Natural killer cell (primary cell): ENCODE measurements around the gene SDHB. TPM values are rescaled to one million over a fixed set of nuclear protein-coding genes. Genes with fewer than 3 reads are reported as not detected.

Experiments
- ATAC-seq, 3 donors: fragments of 150-1000 bp in 2 of 3; fragments of 200-7000 bp in 1 of 3; cut with Tn5 transposase; 1 replicate in 1 of 3; 2 replicates in 2 of 3; pipeline ENCODE4 v1.10.0; 2021; ENCODE audit warnings: mild to moderate bottlenecking in 2 of 3, moderate library complexity in 2 of 3
- DNase-seq, 2 donors: peaks; one replicate each; pipeline versions ENCODE4 v3.0.0 to v3.0.0-alpha.2; 2013 to 2021; ENCODE audit warnings: mixed read lengths in 1 of 2
- H3K27ac ChIP-seq: one replicate; pipeline ENCODE4 v1.5.1; 2013; ENCODE audit warnings: mild to moderate bottlenecking, low read length
- H3K27me3 ChIP-seq: one replicate; pipeline ENCODE4 v1.6.1; 2013; ENCODE audit warnings: low read length; ENCODE audit not compliant: control insufficient read depth, insufficient read depth
- H3K36me3 ChIP-seq: one replicate; pipeline ENCODE4 v1.6.1; 2013; ENCODE audit warnings: low read length; ENCODE audit not compliant: control insufficient read depth, insufficient read depth
- H3K4me1 ChIP-seq: one replicate; pipeline ENCODE4 v1.6.1; 2013; ENCODE audit warnings: low read length; ENCODE audit not compliant: control insufficient read depth, insufficient read depth
- H3K4me3 ChIP-seq: one replicate; pipeline ENCODE4 v1.5.1; 2013; ENCODE audit warnings: low read length
- H3K9me3 ChIP-seq: one replicate; pipeline ENCODE4 v1.6.1; 2013; ENCODE audit warnings: low read length; ENCODE audit not compliant: control insufficient read depth, insufficient read depth
- H3K27ac Mint-ChIP-seq, 2 donors: one replicate each; pipeline ENCODE4 v1.8.0; 2022; ENCODE audit warnings: mild to moderate bottlenecking in 2 of 2, mixed read lengths in 2 of 2, moderate library complexity in 1 of 2
- H3K27me3 Mint-ChIP-seq, 2 donors: one replicate each; pipeline ENCODE4 v1.8.0; 2022; ENCODE audit warnings: low read depth in 2 of 2, mixed read lengths in 2 of 2
- H3K36me3 Mint-ChIP-seq: one replicate; pipeline ENCODE4 v1.8.0; 2022; ENCODE audit warnings: mixed read lengths
- H3K4me1 Mint-ChIP-seq, 2 donors: one replicate each; pipeline ENCODE4 v1.8.0; 2022; ENCODE audit warnings: mixed read lengths in 2 of 2
- H3K4me3 Mint-ChIP-seq: one replicate; pipeline ENCODE4 v1.8.0; 2022; ENCODE audit warnings: mild to moderate bottlenecking, moderate library complexity, mixed read lengths
- H3K9me3 Mint-ChIP-seq, 2 donors: one replicate each; pipeline ENCODE4 v1.8.0; 2022; ENCODE audit warnings: mixed read lengths in 2 of 2
- CTCF ChIP-seq: fragments of 200-600 bp; IDR thresholded peaks from one replicate; pipeline ENCODE4 v1.8.0; 2022; ENCODE audit warnings: antibody characterized with exemption
- WGBS: methylation state at CpG from one replicate; pipeline ENCODE4 v1.1.7; 2013; ENCODE audit warnings: missing lambda C conversion rate; ENCODE audit not compliant: insufficient coverage; 5-methylcytosine and 5-hydroxymethylcytosine counted together
- intact Hi-C: fragments of 100-400 bp; cut with micrococcal nuclease; formaldehyde crosslinking; loops from one replicate; pipeline ENCODE4 v1.14.2; 2022
- total RNA-seq, 4 donors: library from RNA; stranded (reverse); fragments of 120-200 nt in 1 of 4; gene quantifications; one replicate each; pipeline versions ENCODE4 v1.2.3 to v1.2.4, GENCODE V29; 2013 to 2022

Gene SDHB
- total RNA-seq, 3 donors from 2014 or later (not counting 1 experiment from before 2014, with no cell fraction given): 56.8 to 62.6 (median 59.5) TPM

GRCh38 chr1:17001760-17002523 is 51.9 kb downstream of the SDHB start:
- H3K36me3 ChIP-seq: peaks cover 43% of the 10 kb centered on the region
- intact Hi-C loops: no loop called here
- 95% methylated on average over 19 of the region's 19 CpGs for WGBS

DNA sequence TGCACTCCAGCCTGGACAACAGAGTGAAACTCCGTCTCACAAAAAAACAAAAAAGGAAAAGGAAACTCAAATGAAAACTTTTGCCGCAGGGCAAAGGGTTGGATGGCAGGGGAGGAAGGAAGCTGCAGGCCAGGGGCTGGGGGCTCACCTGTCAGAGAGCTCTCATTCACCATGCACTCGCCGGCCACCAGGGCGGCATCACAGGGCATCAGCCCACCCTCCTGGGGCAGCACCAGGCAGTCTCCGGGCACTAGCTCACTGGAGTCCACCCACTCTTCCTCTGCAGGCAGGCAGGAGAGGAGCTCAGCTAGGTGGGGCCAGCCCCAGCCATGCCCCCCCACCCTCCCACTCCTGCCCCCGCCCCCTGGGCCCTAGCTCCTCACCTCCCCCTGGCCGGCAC is 54.0 kb downstream of the SDHB start:
- Histone ChIP-seq H3K27me3 (no peaks in the 10 kb centered on the region), H3K9me3 (no peaks in the 10 kb centered on the region), H3K4me3 (no peak overlapping the region), H3K4me1 (no peaks in the 10 kb centered on the region), H3K27ac (no peak overlapping the region), H3K36me3 (peaks cover 47% of the 10 kb centered on the region)
- Mint-ChIP-seq H3K27ac (no peak overlapping the region), H3K36me3 (peaks cover 7% of the 10 kb centered on the region), H3K4me1 (no peaks in the 10 kb centered on the region), H3K4me3 (no peak overlapping the region), H3K9me3 (no peaks in the 10 kb centered on the region), H3K27me3 (no peaks in the 10 kb centered on the region)
- 95% methylated on average over 7 of the region's 8 CpGs for WGBS
- no peak for TF ChIP-seq CTCF
- intact Hi-C loops: no loop called here
- DNase-seq (no peak), ATAC-seq (no peak)

More at GRCh38 chr1:17001760-17002523, 51.9 kb downstream of the SDHB start:
- Mint-ChIP-seq H3K27me3 (no peaks in the 10 kb centered on the region), H3K9me3 (no peaks in the 10 kb centered on the region), H3K27ac (no peak overlapping the region), H3K4me1 (no peaks in the 10 kb centered on the region), H3K4me3 (no peak overlapping the region), H3K36me3 (peaks cover 7% of the 10 kb centered on the region)
- Histone ChIP-seq H3K4me3 (no peak overlapping the region), H3K9me3 (no peaks in the 10 kb centered on the region), H3K4me1 (no peaks in the 10 kb centered on the region), H3K27me3 (no peaks in the 10 kb centered on the region), H3K27ac (no peak overlapping the region)
- TF ChIP-seq CTCF: no peak
- ATAC-seq: no peak
- DNase-seq: no peak

GRCh38 chr1:16998589-16998988 is 55.2 kb downstream of the SDHB start:
- peaks cover 7% of the 10 kb centered on the region for H3K36me3 Mint-ChIP-seq
- ATAC-seq: no peak
- no peak for TF ChIP-seq CTCF
- H3K4me3 Mint-ChIP-seq: no peak overlapping the region
- Histone ChIP-seq H3K9me3 (no peaks in the 10 kb centered on the region), H3K36me3 (peaks cover 36% of the 10 kb centered on the region), H3K4me3 (no peak overlapping the region), H3K4me1 (no peaks in the 10 kb centered on the region), H3K27ac (no peak overlapping the region), H3K27me3 (no peaks in the 10 kb centered on the region)
- WGBS: over 99% methylated on average over 9 of the region's 10 CpGs
- H3K27ac Mint-ChIP-seq: no peak overlapping the region
- H3K4me1 Mint-ChIP-seq: no peaks in the 10 kb centered on the region
- intact Hi-C loops: no loop called here
- H3K27me3 Mint-ChIP-seq: no peaks in the 10 kb centered on the region
- H3K9me3 Mint-ChIP-seq: no peaks in the 10 kb centered on the region
- DNase-seq: no peak

DNA sequence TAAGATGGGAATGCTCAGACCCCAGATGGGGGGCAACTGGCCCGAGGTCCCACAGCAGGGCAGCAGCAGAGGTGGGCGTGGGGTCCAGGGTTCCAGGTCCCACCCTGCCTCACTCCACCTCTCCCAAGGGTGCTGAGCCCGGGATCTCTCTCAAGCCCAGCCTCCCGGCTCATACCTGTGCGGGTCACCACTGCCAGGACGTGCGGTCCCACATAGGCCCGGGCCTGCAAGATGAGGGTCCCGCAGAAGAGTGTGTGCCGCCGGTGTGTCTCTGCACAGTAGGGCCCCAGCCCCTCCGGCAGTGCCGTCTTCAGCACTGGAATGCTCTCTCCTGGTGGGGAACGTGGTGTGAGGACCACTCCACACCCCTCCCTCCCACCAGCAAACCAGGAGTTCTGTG is 57.0 kb downstream of the SDHB start:
- H3K27ac Mint-ChIP-seq: no peak overlapping the region
- Histone ChIP-seq H3K27ac (no peak overlapping the region), H3K4me1 (no peaks in the 10 kb centered on the region), H3K36me3 (peaks cover 27% of the 10 kb centered on the region), H3K4me3 (no peak overlapping the region), H3K27me3 (no peaks in the 10 kb centered on the region), H3K9me3 (no peaks in the 10 kb centered on the region)
- 97% methylated on average over 14 of the region's 14 CpGs for WGBS
- H3K9me3 Mint-ChIP-seq: no peaks in the 10 kb centered on the region
- H3K4me1 Mint-ChIP-seq: no peaks in the 10 kb centered on the region
- H3K36me3 Mint-ChIP-seq: peaks cover 7% of the 10 kb centered on the region
- H3K4me3 Mint-ChIP-seq: no peak overlapping the region
- ATAC-seq (no peak), DNase-seq (no peak)
- intact Hi-C loops: no loop called here
- no peaks in the 10 kb centered on the region for H3K27me3 Mint-ChIP-seq
- TF ChIP-seq CTCF: no peak
